Trophoblast cell (in vitro differentiated cells and primary cell): ENCODE measurements around the gene SORT1.

Experiments
- DNase-seq, 2 donors: peaks; one replicate each; pipeline ENCODE4 v3.0.0-alpha.2; 2016
- H2AFZ ChIP-seq: 2 replicates; pipeline ENCODE4 v1.6.1; 2013; ENCODE audit warnings: low read length, moderate library complexity, mild to moderate bottlenecking; ENCODE audit not compliant: insufficient read depth, poor library complexity
- H2AK5ac ChIP-seq: 2 replicates; pipeline ENCODE4 v1.6.1; 2013; ENCODE audit warnings: mild to moderate bottlenecking, low read length
- H2BK120ac ChIP-seq: 2 replicates; pipeline ENCODE4 v1.6.1; 2013; ENCODE audit warnings: low read length, mild to moderate bottlenecking, moderate library complexity; ENCODE audit not compliant: insufficient read depth, poor library complexity
- H2BK12ac ChIP-seq: 2 replicates; pipeline ENCODE4 v1.6.1; 2013; ENCODE audit warnings: mild to moderate bottlenecking, low read length, moderate library complexity
- H2BK5ac ChIP-seq: 2 replicates; pipeline ENCODE4 v1.6.1; 2013; ENCODE audit warnings: low read length, low read depth, moderate library complexity, mild to moderate bottlenecking; ENCODE audit not compliant: poor library complexity
- H3K14ac ChIP-seq: 2 replicates; pipeline ENCODE4 v1.6.1; 2013; ENCODE audit warnings: mild to moderate bottlenecking, low read length
- H3K18ac ChIP-seq: 2 replicates; pipeline ENCODE4 v1.6.1; 2013; ENCODE audit warnings: mild to moderate bottlenecking, low read length
- H3K23ac ChIP-seq: 2 replicates; pipeline ENCODE4 v1.6.1; 2013; ENCODE audit warnings: low read length
- H3K27ac ChIP-seq: 2 replicates; pipeline ENCODE4 v1.5.1; 2013; ENCODE audit warnings: low read depth, mild to moderate bottlenecking, inconsistent platforms, low read length, moderate library complexity
- H3K27me3 ChIP-seq: 2 replicates; pipeline ENCODE4 v1.6.1; 2013; ENCODE audit warnings: inconsistent platforms, mild to moderate bottlenecking, low read length, moderate library complexity; ENCODE audit not compliant: insufficient read depth
- H3K36me3 ChIP-seq, 2 experiments: 1 replicate in 1 of 2; 2 replicates in 1 of 2; pipeline ENCODE4 v1.6.1; 2013; ENCODE audit warnings: low read length in 2 of 2, mild to moderate bottlenecking in 2 of 2, moderate library complexity in 1 of 2; ENCODE audit not compliant: insufficient read depth in 2 of 2, control insufficient read depth in 1 of 2
- H3K4ac ChIP-seq: 2 replicates; pipeline ENCODE4 v1.6.1; 2013; ENCODE audit warnings: low read depth, mild to moderate bottlenecking, low read length, moderate library complexity
- H3K4me1 ChIP-seq, 2 experiments: 1 replicate in 1 of 2; 2 replicates in 1 of 2; pipeline ENCODE4 v1.6.1; 2013; ENCODE audit warnings: low read length in 2 of 2, mild to moderate bottlenecking in 2 of 2, moderate library complexity in 1 of 2; ENCODE audit not compliant: insufficient read depth in 2 of 2, control insufficient read depth in 1 of 2
- H3K4me2 ChIP-seq: 2 replicates; pipeline ENCODE4 v1.6.1; 2013; ENCODE audit warnings: inconsistent platforms, mild to moderate bottlenecking, low read length, moderate library complexity
- H3K4me3 ChIP-seq: 2 replicates; pipeline ENCODE4 v1.5.1; 2013; ENCODE audit warnings: mild to moderate bottlenecking, low read depth, low read length, inconsistent platforms
- H3K79me1 ChIP-seq: one replicate; pipeline ENCODE4 v1.6.1; 2013; ENCODE audit warnings: low read length
- H3K79me2 ChIP-seq: 2 replicates; pipeline ENCODE4 v1.6.1; 2013; ENCODE audit warnings: low read length, mild to moderate bottlenecking; ENCODE audit not compliant: control insufficient read depth, insufficient read depth, poor library complexity
- H3K9ac ChIP-seq: 2 replicates; pipeline ENCODE4 v1.6.1; 2013; ENCODE audit warnings: mild to moderate bottlenecking, low read length
- H3K9me3 ChIP-seq: 2 replicates; pipeline ENCODE4 v1.6.1; 2013; ENCODE audit warnings: low read depth, mild to moderate bottlenecking, control low read depth, inconsistent platforms, low read length; ENCODE audit not compliant: insufficient read depth
- H4K12ac ChIP-seq: 2 replicates; pipeline ENCODE4 v1.6.1; 2013; ENCODE audit warnings: low read depth, mild to moderate bottlenecking, low read length, moderate library complexity
- H4K8ac ChIP-seq: 2 replicates; pipeline ENCODE4 v1.6.1; 2013; ENCODE audit warnings: low read depth, mild to moderate bottlenecking, low read length, moderate library complexity
- H4K91ac ChIP-seq: one replicate; pipeline ENCODE4 v1.6.1; 2013; ENCODE audit warnings: low read depth, mild to moderate bottlenecking, low read length, moderate library complexity
- WGBS: extraction: QIAGEN DNeasy Blood & Tissue Kit; methylation state at CpG from one replicate; pipeline ENCODE4 v1.1.7; 2013; ENCODE audit warnings: missing lambda C conversion rate; ENCODE audit not compliant: insufficient read length, insufficient coverage; ENCODE audit errors: extremely low coverage; 5-methylcytosine and 5-hydroxymethylcytosine counted together

SORT1 gene

GRCh38 chr1:109263597-109264378 is 133.9 kb downstream of the SORT1 start:
- no peak overlapping the region for H3K18ac ChIP-seq
- peaks cover 11 to 16% of the 10 kb centered on the region in 2 experiments for H3K4me1 ChIP-seq
- H3K36me3 ChIP-seq = peaks cover 65 to 68% of the 10 kb centered on the region in 2 experiments
- no peak overlapping the region for H2AFZ ChIP-seq
- H2BK120ac ChIP-seq = no peak overlapping the region
- no peak overlapping the region for H3K23ac ChIP-seq
- no peak overlapping the region for H3K27ac ChIP-seq
- no peak overlapping the region for H3K4ac ChIP-seq
- no peak overlapping the region for H2BK5ac ChIP-seq
- H3K9me3 ChIP-seq = peaks cover 11% of the 10 kb centered on the region
- H3K27me3 ChIP-seq = no peaks in the 10 kb centered on the region
- peak overlapping the region; percentile 28 for H4K91ac ChIP-seq
- H4K8ac ChIP-seq = no peak overlapping the region
- peak overlapping the region; percentile 28 for H2AK5ac ChIP-seq
- H3K9ac ChIP-seq = no peak overlapping the region
- peak overlapping the region; percentile 16 for H2BK12ac ChIP-seq
- WGBS = no CpG with 5 or more reads among the region's 29 CpGs
- H4K12ac ChIP-seq = no peak overlapping the region
- H3K79me1 ChIP-seq = peaks cover 7% of the 10 kb centered on the region
- H3K79me2 ChIP-seq = no peaks in the 10 kb centered on the region
- no peak overlapping the region for H3K4me2 ChIP-seq
- H3K4me3 ChIP-seq = no peak overlapping the region
- DNase-seq = peak; percentile 99
- no peak overlapping the region for H3K14ac ChIP-seq

- Histone ChIP-seq H4K12ac (no peak overlapping the region), H3K23ac (no peak overlapping the region), H3K79me1 (peaks cover 7% of the 10 kb centered on the region), H2AFZ (no peak overlapping the region), H3K4me1 (peaks cover 11 to 16% of the 10 kb centered on the region in 2 experiments), H2BK12ac (peak overlapping the region; percentile 40), H4K91ac (no peak overlapping the region), H3K4me2 (no peak overlapping the region), H4K8ac (no peak overlapping the region), H3K27me3 (no peaks in the 10 kb centered on the region), H2BK5ac (no peak overlapping the region), H3K27ac (no peak overlapping the region), H3K4me3 (no peak overlapping the region), H3K14ac (no peak overlapping the region), H2BK120ac (no peak overlapping the region), H3K79me2 (no peaks in the 10 kb centered on the region), H3K36me3 (peaks cover 65 to 68% of the 10 kb centered on the region in 2 experiments), H3K9ac (no peak overlapping the region), H3K9me3 (peaks cover 5% of the 10 kb centered on the region), H3K18ac (no peak overlapping the region), H3K4ac (no peak overlapping the region), H2AK5ac (no peak overlapping the region)
- WGBS = no CpG with 5 or more reads among the region's 12 CpGs
- no peak for DNase-seq
Measured at GRCh38 chr1:109263234-109263596, 134.5 kb downstream of the SORT1 start.

- H3K4me2 ChIP-seq = no peak overlapping the region
- H3K79me2 ChIP-seq = no peaks in the 10 kb centered on the region
- no CpG with 5 or more reads among the region's 22 CpGs for WGBS
Measured at GRCh38 chr1:109262231-109263055, 135.3 kb downstream of the SORT1 start.

GRCh38 chr1:109261578-109261977 is 136.1 kb downstream of the SORT1 start:
- H3K4me2 ChIP-seq = no peak overlapping the region
- no peaks in the 10 kb centered on the region for H3K79me1 ChIP-seq

More at GRCh38 chr1:109262231-109263055, 135.3 kb downstream of the SORT1 start:
- DNase-seq = no peak
- peaks cover 10 to 17% of the 10 kb centered on the region in 2 experiments for H3K4me1 ChIP-seq
- H3K4ac ChIP-seq = no peak overlapping the region
- no peak overlapping the region for H4K91ac ChIP-seq
- no peak overlapping the region for H3K9ac ChIP-seq
- H2BK120ac ChIP-seq = no peak overlapping the region
- no peak overlapping the region for H3K23ac ChIP-seq
- no peaks in the 10 kb centered on the region for H3K9me3 ChIP-seq
- H3K4me3 ChIP-seq = no peak overlapping the region
- H4K8ac ChIP-seq = no peak overlapping the region
- H3K27ac ChIP-seq = no peak overlapping the region
- no peak overlapping the region for H2AK5ac ChIP-seq
- H3K36me3 ChIP-seq = peaks cover 59 to 63% of the 10 kb centered on the region in 2 experiments
- no peak overlapping the region for H2BK5ac ChIP-seq
- H3K18ac ChIP-seq = no peak overlapping the region
- peaks cover 2% of the 10 kb centered on the region for H3K79me1 ChIP-seq
- no peak overlapping the region for H2AFZ ChIP-seq
- H3K14ac ChIP-seq = no peak overlapping the region
- H2BK12ac ChIP-seq = peak overlapping the region; percentile 7
- no peaks in the 10 kb centered on the region for H3K27me3 ChIP-seq
- H4K12ac ChIP-seq = no peak overlapping the region

More at GRCh38 chr1:109261578-109261977, 136.1 kb downstream of the SORT1 start:
- Histone ChIP-seq H3K36me3 (peaks cover 56 to 58% of the 10 kb centered on the region in 2 experiments), H3K14ac (no peak overlapping the region), H3K4me1 (peaks cover 10 to 16% of the 10 kb centered on the region in 2 experiments), H3K79me2 (no peaks in the 10 kb centered on the region), H2BK12ac (no peak overlapping the region), H4K91ac (no peak overlapping the region), H2AK5ac (no peak overlapping the region), H4K8ac (no peak overlapping the region), H3K4me3 (no peak overlapping the region), H3K9ac (no peak overlapping the region), H4K12ac (no peak overlapping the region), H2AFZ (no peak overlapping the region), H3K27ac (no peak overlapping the region), H3K4ac (no peak overlapping the region), H3K23ac (no peak overlapping the region), H2BK120ac (no peak overlapping the region), H3K18ac (no peak overlapping the region), H2BK5ac (no peak overlapping the region), H3K9me3 (no peaks in the 10 kb centered on the region), H3K27me3 (no peaks in the 10 kb centered on the region)
- DNase-seq = no peak
- whole genome bisulfite sequencing = no CpG with 5 or more reads among the region's 6 CpGs
